PFSK-1 (cell line): ENCODE data around the gene LIPC.

ENCODE experiments used
- FOXP2 ChIP-seq: optimal IDR thresholded peaks from 2 replicates; pipeline ENCODE3; 2011; ENCODE audit warnings: borderline replicate concordance, control low read depth, inconsistent platforms; ENCODE audit not compliant: insufficient read depth; ENCODE audit errors: extremely low read length, extremely low read depth
- POLR2AphosphoS5 ChIP-seq: IDR thresholded peaks from 2 replicates; pipeline ENCODE4 v1.6.1; 2012; ENCODE audit warnings: low read depth, mild to moderate bottlenecking, control low read depth, low read length, moderate library complexity
- REST ChIP-seq, 2 experiments: IDR thresholded peaks; 2 replicates each; pipeline versions ENCODE4 v1.6.1 to v1.8.0; 2011 to 2012; ENCODE audit warnings: low read depth in 2 of 2, low read length in 2 of 2, control low read depth in 1 of 2, inconsistent platforms in 1 of 2, mild to moderate bottlenecking in 1 of 2, moderate library complexity in 1 of 2; ENCODE audit not compliant: insufficient read depth in 1 of 2
- SIN3A ChIP-seq: IDR thresholded peaks from 2 replicates; pipeline ENCODE4 v1.6.1; 2012; ENCODE audit warnings: mild to moderate bottlenecking, low read length, moderate library complexity, borderline replicate concordance; ENCODE audit not compliant: insufficient read depth
- TAF1 ChIP-seq: IDR thresholded peaks from 2 replicates; pipeline ENCODE4 v1.6.1; 2012; ENCODE audit warnings: low read length, control low read depth, borderline replicate concordance; ENCODE audit not compliant: insufficient read depth

Gene LIPC

GRCh38 chr15:58546066-58546591, 114.3 kb downstream of the LIPC start:
- no peak for TF ChIP-seq SIN3A
- no peak for TF ChIP-seq TAF1
- TF ChIP-seq FOXP2: no peak
- no peak for TF ChIP-seq POLR2AphosphoS5
- TF ChIP-seq REST (IDR thresholded peaks at IDR 0.05; ENCODE audit: insufficient read depth in 1 of 2, low read depth in 2 of 2, low read length in 2 of 2): no peak

- no peak for TF ChIP-seq SIN3A
- no peak for TF ChIP-seq FOXP2
- TF ChIP-seq TAF1: no peak
- no peak for TF ChIP-seq POLR2AphosphoS5
- TF ChIP-seq REST (IDR thresholded peaks at IDR 0.05; ENCODE audit: insufficient read depth in 1 of 2, low read depth in 2 of 2, low read length in 2 of 2): no peak
Observed at GRCh38 chr15:58546635-58547627, 115.1 kb downstream of the LIPC start.

DNA sequence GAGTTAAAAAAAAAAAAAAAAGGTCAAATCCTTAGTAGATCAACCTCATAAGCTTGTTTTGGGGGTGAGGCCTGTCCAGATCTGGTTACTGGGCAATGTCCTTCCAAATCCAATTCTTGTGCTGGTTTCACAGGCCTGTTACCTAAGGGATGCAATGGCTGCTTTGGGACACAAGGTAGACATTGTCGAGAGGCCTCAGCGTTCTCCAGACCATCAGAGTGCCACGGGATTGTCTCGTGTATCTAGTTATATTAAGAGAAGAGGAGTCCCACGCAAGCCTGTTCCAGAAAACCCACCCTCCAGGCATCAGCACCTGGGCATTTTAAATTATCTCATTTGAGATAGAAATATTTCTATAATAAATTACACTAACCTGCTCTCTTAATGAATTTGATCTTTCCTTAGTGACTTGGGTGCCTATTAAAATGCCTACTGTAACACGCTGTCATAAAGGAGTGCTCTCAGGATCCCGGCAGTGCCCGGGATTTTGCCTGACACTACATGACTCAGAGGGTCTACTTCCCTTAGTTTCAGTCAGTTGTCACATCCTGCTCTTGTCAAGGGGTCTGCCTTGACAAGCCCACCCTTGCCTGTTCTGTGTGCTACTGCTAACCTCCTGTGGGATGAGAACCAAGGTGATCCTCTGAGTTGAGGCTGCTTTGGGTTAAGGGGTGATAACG, 116.0 kb downstream of the LIPC start:
- TF ChIP-seq SIN3A: no peak
- no peak for TF ChIP-seq TAF1
- TF ChIP-seq POLR2AphosphoS5: no peak
- TF ChIP-seq FOXP2: no peak
- no peak for TF ChIP-seq REST (IDR thresholded peaks at IDR 0.05; ENCODE audit: insufficient read depth in 1 of 2, low read depth in 2 of 2, low read length in 2 of 2)

GRCh38 chr15:58548308-58549012, 116.7 kb downstream of the LIPC start:
- TF ChIP-seq TAF1: no peak
- no peak for TF ChIP-seq REST (IDR thresholded peaks at IDR 0.05; ENCODE audit: insufficient read depth in 1 of 2, low read depth in 2 of 2, low read length in 2 of 2)
- TF ChIP-seq FOXP2: no peak
- TF ChIP-seq SIN3A: no peak
- no peak for TF ChIP-seq POLR2AphosphoS5
